Gastroesophageal sphincter (tissue), 4 donors: Measurements from ENCODE around the gene ABHD16A. TPM values are rescaled to one million over a fixed set of nuclear protein-coding genes. Genes with fewer than 3 reads are reported as not detected.
"Not testable (repeated sequence)": the region's sequence is repeated elsewhere in the genome, so short reads cannot be mapped to it uniquely, and the experiment has no call there.

Source experiments
- ATAC-seq: fragments of 150-250 bp; one replicate; pipeline ENCODE4 v1.9.1; 2016; ENCODE audit warnings: mild to moderate bottlenecking, moderate library complexity
- H3K27ac ChIP-seq, 4 donors: fragments of 200-600 bp; sonication (generic) in 3 of 4; 1 replicate in 3 of 4; 2 replicates in 1 of 4; pipeline ENCODE4 v1.5.1; 2016 to 2019
- H3K27me3 ChIP-seq: fragments of 200-600 bp; sonication (generic); one replicate; pipeline ENCODE4 v1.5.1; 2019
- H3K36me3 ChIP-seq, 2 donors: fragments of 200-600 bp; sonication (generic); one replicate each; pipeline ENCODE4 v1.5.1; 2019; ENCODE audit warnings: control low read depth in 1 of 2
- H3K4me1 ChIP-seq, 3 donors: fragments of 200-600 bp; sonication (generic); 1 replicate in 2 of 3; 2 replicates in 1 of 3; pipeline ENCODE4 v1.5.1; 2016 to 2019; ENCODE audit warnings: control low read depth in 2 of 3
- H3K4me3 ChIP-seq, 2 donors: fragments of 200-600 bp; sonication (generic); one replicate each; pipeline ENCODE4 v1.5.1; 2019; ENCODE audit warnings: mild to moderate bottlenecking in 1 of 2, moderate library complexity in 1 of 2
- H3K9me3 ChIP-seq, 3 donors: fragments of 200-600 bp; sonication (generic); one replicate each; pipeline ENCODE4 v1.5.1; 2017 to 2019; ENCODE audit warnings: control low read depth in 2 of 3
- CTCF ChIP-seq, 4 experiments: fragments of 200-600 bp in 2 of 4; fragments of 450-650 bp in 2 of 4; sonication (generic) in 1 of 4; IDR thresholded peaks; one replicate each; pipeline ENCODE4 v1.5.1; 2017 to 2019; ENCODE audit warnings: antibody characterized with exemption in 4 of 4, mild to moderate bottlenecking in 2 of 4, moderate library complexity in 2 of 4
- EP300 ChIP-seq: sonication (generic); formaldehyde crosslinking; IDR thresholded peaks from one replicate; pipeline ENCODE4 v1.6.1; 2017; ENCODE audit warnings: antibody characterized with exemption, mild to moderate bottlenecking
- POLR2A ChIP-seq, 2 donors: fragments of 450-650 bp; IDR thresholded peaks; one replicate each; pipeline ENCODE4 v1.6.1; 2017; ENCODE audit warnings: antibody characterized with exemption in 2 of 2, mild to moderate bottlenecking in 2 of 2, moderate library complexity in 1 of 2
- POLR2AphosphoS5 ChIP-seq: sonication (generic); formaldehyde crosslinking; IDR thresholded peaks from one replicate; pipeline ENCODE4 v1.6.1; 2017; ENCODE audit warnings: antibody characterized with exemption
- WGBS, 2 donors: methylation state at CpG; one replicate each; pipeline ENCODE4 v1.1.5; 2018; ENCODE audit warnings: low coverage in 1 of 2; 5-methylcytosine and 5-hydroxymethylcytosine counted together
- total RNA-seq, 4 donors: library from RNA; depleted of rRNA; stranded (reverse); fragments of >200 nt; gene quantifications; one replicate each; pipeline ENCODE4 v1.1.0, GENCODE V29; 2016

ABHD16A gene
- total RNA-seq, 4 donors from 2014 or later: 37.4 to 49.8 (median 47.2) TPM

GRCh38 chr6:31711233-31711632 lies 8.1 kb upstream of the ABHD16A start:
- WGBS, 2 donors: 72 to 79% methylated on average over 4 of the region's 8 CpGs

GRCh38 chr6:31710523-31711219 lies 7.5 kb upstream of the ABHD16A start:
- Histone ChIP-seq H3K27ac (no peak overlapping the region), H3K4me1 (no peaks in the 10 kb centered on the region), H3K27me3 (peaks cover 8% of the 10 kb centered on the region), H3K9me3 (no peaks in the 10 kb centered on the region), H3K4me3 (no peak overlapping the region), H3K36me3 (no peaks in the 10 kb centered on the region)
- 55 to 58% methylated on average over 1 of the region's 5 CpGs for WGBS, 2 donors
- ATAC-seq: no peak
- TF ChIP-seq POLR2A (IDR thresholded peaks at IDR 0.05): no peak
- no peak for TF ChIP-seq CTCF (IDR thresholded peaks at IDR 0.05)
- no peak for TF ChIP-seq EP300
- TF ChIP-seq POLR2AphosphoS5: no peak

More at GRCh38 chr6:31711233-31711632, 8.1 kb upstream of the ABHD16A start:
- no peaks in the 10 kb centered on the region for H3K4me1 ChIP-seq
- peaks cover 8% of the 10 kb centered on the region for H3K27me3 ChIP-seq
- TF ChIP-seq POLR2AphosphoS5 (no peak), EP300 (no peak), POLR2A (IDR thresholded peaks at IDR 0.05) (no peak), CTCF (IDR thresholded peaks at IDR 0.05) (no peak)
- no peak overlapping the region for H3K4me3 ChIP-seq
- no peak for ATAC-seq
- no peaks in the 10 kb centered on the region for H3K36me3 ChIP-seq
- H3K27ac ChIP-seq: no peak overlapping the region
- H3K9me3 ChIP-seq: no peaks in the 10 kb centered on the region

GRCh38 chr6:31709157-31709556 lies 6.0 kb upstream of the ABHD16A start:
- WGBS, 2 donors: 81% methylated on average over 5 of the region's 11 CpGs; no CpG with 5 or more reads in 1 of the 2 donors
- not testable (repeated sequence) for H3K4me3 ChIP-seq, ATAC-seq

GRCh38 chr6:31708224-31708623 lies 5.1 kb upstream of the ABHD16A start:
- Histone ChIP-seq H3K36me3 (no peaks in the 10 kb centered on the region), H3K9me3 (no peaks in the 10 kb centered on the region), H3K27ac (no peak overlapping the region), H3K4me3 (no peak overlapping the region), H3K27me3 (peaks cover 8% of the 10 kb centered on the region), H3K4me1 (peaks cover 0 to 7% (median 4%) of the 10 kb centered on the region in 3 donors)
- 83 to 96% methylated on average over 2 to 3 of the region's 3 CpGs for WGBS, 2 donors
- TF ChIP-seq EP300 (no peak), POLR2A (IDR thresholded peaks at IDR 0.05) (no peak), POLR2AphosphoS5 (no peak), CTCF (IDR thresholded peaks at IDR 0.05) (no peak)
- ATAC-seq: no peak

More at GRCh38 chr6:31709157-31709556, 6.0 kb upstream of the ABHD16A start:
- not testable (repeated sequence) for H3K36me3 ChIP-seq, H3K27me3 ChIP-seq, H3K27ac ChIP-seq, H3K9me3 ChIP-seq, H3K4me1 ChIP-seq

- Histone ChIP-seq H3K27ac (no peak overlapping the region), H3K27me3 (peaks cover 8% of the 10 kb centered on the region), H3K36me3 (no peaks in the 10 kb centered on the region), H3K9me3 (no peaks in the 10 kb centered on the region), H3K4me3 (no peak overlapping the region), H3K4me1 (peaks cover 0 to 7% (median 4%) of the 10 kb centered on the region in 3 donors)
- no peak for ATAC-seq
- TF ChIP-seq EP300 (no peak), POLR2A (IDR thresholded peaks at IDR 0.05) (no peak), CTCF (IDR thresholded peaks at IDR 0.05) (no peak), POLR2AphosphoS5 (no peak)
- 100% methylated on average over 1 to 2 of the region's 10 CpGs for WGBS, 2 donors
Measured at GRCh38 chr6:31707701-31708100, 4.6 kb upstream of the ABHD16A start.
